A549 (cell line): Measurements from ENCODE around the gene WFIKKN1. TPM values are rescaled to one million over a fixed set of nuclear protein-coding genes. Genes with fewer than 3 reads are reported as not detected.

Source experiments
- ATAC-seq, 2 experiments: fragments of 200-7000 bp in 1 of 2; fragments of >200 bp in 1 of 2; cut with Nextera tagmentation in 1 of 2; cut with Tn5 transposase in 1 of 2; 3 replicates each; pipeline versions ENCODE4 v1.8.0 to v1.9.1; 2018 to 2020; ENCODE audit warnings: mild to moderate bottlenecking in 1 of 2, moderate library complexity in 1 of 2
- CTCF ChIA-PET: fragments of 300-600 bp; sonication (Branson Sonifier 250); formaldehyde crosslinking; extraction: SDS; loops from one replicate; lab custom pipeline; 2021; ENCODE audit warnings: antibody characterized with exemption, inconsistent platforms; lab: Yijun Ruan, JAX
- POLR2A ChIA-PET: fragments of 350-600 bp; formaldehyde crosslinking; extraction: SDS; loops from one replicate; lab custom pipeline; 2021; ENCODE audit warnings: antibody characterized with exemption, inconsistent platforms; lab: Yijun Ruan, JAX
- DNase-seq, 2 experiments: peaks; one replicate each; pipeline versions ENCODE4 v3.0.0 to v3.0.0-alpha.2; 2011 to 2016; ENCODE audit warnings: low read depth in 1 of 2, low spot score in 1 of 2
- FAIRE-seq: peaks from 2 replicates; lab custom pipeline; 2011; peaks lifted over from hg19 to GRCh38; lab: Jason Lieb, UNC
- H3K27ac ChIP-seq, 2 experiments: fragments of >200 bp; sonication (Bioruptor Twin); formaldehyde crosslinking; 3 replicates each; pipeline ENCODE4 v1.5.1; 2016 to 2017
- H3K4me1 ChIP-seq: fragments of >200 bp; sonication (Bioruptor Twin); formaldehyde crosslinking; 3 replicates; pipeline ENCODE4 v1.6.1; 2016
- H3K4me2 ChIP-seq: fragments of >200 bp; sonication (Bioruptor Twin); formaldehyde crosslinking; 3 replicates; pipeline ENCODE4 v1.6.1; 2016
- H3K4me3 ChIP-seq: fragments of >200 bp; sonication (Bioruptor Twin); formaldehyde crosslinking; 3 replicates; pipeline ENCODE4 v1.5.1; 2016
- H3K9me3 ChIP-seq: fragments of >200 bp; sonication (Bioruptor Twin); formaldehyde crosslinking; 3 replicates; pipeline ENCODE4 v1.6.1; 2016
- CEBPB ChIP-seq, 2 experiments: fragments of >200 bp in 1 of 2; sonication (Bioruptor Twin) in 1 of 2; formaldehyde crosslinking in 1 of 2; IDR thresholded peaks; 2 replicates each; pipeline ENCODE4 v1.6.1; 2012 to 2016
- CHD4 ChIP-seq: fragments of 200-600 bp; sonication (generic); IDR thresholded peaks from 2 replicates; pipeline ENCODE4 v1.6.1; 2016; ENCODE audit warnings: antibody characterized with exemption, mild to moderate bottlenecking, borderline replicate concordance
- CTCF ChIP-seq: fragments of >200 bp; sonication (Bioruptor Twin); formaldehyde crosslinking; IDR thresholded peaks from 3 replicates; pipeline ENCODE4 v1.5.1; 2016
- E2F6 ChIP-seq: IDR thresholded peaks from 2 replicates; pipeline ENCODE4 v1.6.1; 2012; ENCODE audit warnings: low read depth, borderline replicate concordance
- FOSB ChIP-seq: fragments of 250-450 bp; sonication (Bioruptor Pico); IDR thresholded peaks from 2 replicates; pipeline ENCODE4 v1.5.0; 2020; ENCODE audit warnings: mild to moderate bottlenecking, moderate library complexity
- FOSL2 ChIP-seq, 2 experiments: fragments of 450-650 bp in 1 of 2; fragments of >200 bp in 1 of 2; sonication (Bioruptor Twin) in 1 of 2; formaldehyde crosslinking; IDR thresholded peaks; 2 replicates each; pipeline versions ENCODE4 v1.5.0 to v1.6.1; 2016 to 2020; ENCODE audit warnings: mild to moderate bottlenecking in 1 of 2, moderate library complexity in 1 of 2
- GATA3 ChIP-seq: IDR thresholded peaks from 2 replicates; pipeline ENCODE4 v1.6.1; 2012; ENCODE audit warnings: borderline replicate concordance
- HDAC2 ChIP-seq: fragments of 200-600 bp; sonication (generic); IDR thresholded peaks from 2 replicates; pipeline ENCODE4 v1.6.1; 2016
- HEYL ChIP-seq: fragments of 250-450 bp; sonication (Bioruptor Pico); IDR thresholded peaks from 2 replicates; pipeline ENCODE4 v1.8.0; 2021; ENCODE audit warnings: mild to moderate bottlenecking, moderate library complexity
- HOXA7 ChIP-seq: fragments of 250-450 bp; sonication (Bioruptor Pico); IDR thresholded peaks from 2 replicates; pipeline ENCODE4 v1.5.0; 2020; ENCODE audit warnings: mild to moderate bottlenecking, moderate library complexity
- KDM1A ChIP-seq: fragments of 200-600 bp; sonication (generic); IDR thresholded peaks from 2 replicates; pipeline ENCODE4 v1.6.1; 2016; ENCODE audit warnings: low read depth, mild to moderate bottlenecking
- MAFK ChIP-seq: fragments of 450-650 bp; IDR thresholded peaks from 2 replicates; pipeline ENCODE4 v1.6.1; 2014; ENCODE audit not compliant: partially characterized antibody
- MAX ChIP-seq: IDR thresholded peaks from 2 replicates; pipeline ENCODE4 v1.6.1; 2012
- MAZ ChIP-seq: fragments of 150-350 bp; IDR thresholded peaks from 2 replicates; pipeline ENCODE4 v1.6.1; 2014; ENCODE audit warnings: antibody characterized with exemption, low read depth, low read length, borderline replicate concordance
- MYC ChIP-seq: IDR thresholded peaks from 2 replicates; pipeline ENCODE4 v1.6.1; 2012; ENCODE audit warnings: mild to moderate bottlenecking, inconsistent platforms, low read length, improper control_type of control experiment, borderline replicate concordance
- NPAS2 ChIP-seq: fragments of 250-450 bp; sonication (Bioruptor Pico); IDR thresholded peaks from 2 replicates; pipeline ENCODE4 v1.8.0; 2022; ENCODE audit warnings: mild to moderate bottlenecking, moderate library complexity, borderline replicate concordance
- NR3C1 ChIP-seq: fragments of >200 bp; sonication (Bioruptor Twin); formaldehyde crosslinking; IDR thresholded peaks from 3 replicates; pipeline ENCODE4 v1.6.1; 2017
- PBX3 ChIP-seq: IDR thresholded peaks from 2 replicates; pipeline ENCODE4 v1.6.1; 2012
- PHF8 ChIP-seq: fragments of 200-600 bp; sonication (generic); IDR thresholded peaks from 2 replicates; pipeline ENCODE4 v1.6.1; 2016; ENCODE audit warnings: low read depth, mild to moderate bottlenecking, antibody characterized with exemption, moderate library complexity, borderline replicate concordance
- POLR2A ChIP-seq: IDR thresholded peaks from 2 replicates; pipeline ENCODE4 v1.6.1; 2012; ENCODE audit warnings: mild to moderate bottlenecking, low read length
- RCOR1 ChIP-seq: fragments of 150-350 bp; IDR thresholded peaks from 2 replicates; pipeline ENCODE4 v1.6.1; 2014; ENCODE audit warnings: antibody characterized with exemption, low read length, low read depth
- RFX5 ChIP-seq: fragments of 450-650 bp; IDR thresholded peaks from 2 replicates; pipeline ENCODE4 v1.7.1; 2014; ENCODE audit warnings: antibody characterized with exemption, mild to moderate bottlenecking, moderate library complexity
- RNF2 ChIP-seq: fragments of 200-600 bp; sonication (generic); IDR thresholded peaks from 2 replicates; pipeline ENCODE4 v1.6.1; 2016; ENCODE audit warnings: low read depth, mild to moderate bottlenecking, antibody characterized with exemption, moderate library complexity, borderline replicate concordance
- SMC3 ChIP-seq: fragments of >200 bp; sonication (Bioruptor Twin); formaldehyde crosslinking; IDR thresholded peaks from 3 replicates; pipeline ENCODE4 v1.6.1; 2018; ENCODE audit warnings: inconsistent platforms
- SREBF2 ChIP-seq: fragments of 450-650 bp; IDR thresholded peaks from 2 replicates; pipeline ENCODE4 v1.6.1; 2014; ENCODE audit warnings: mild to moderate bottlenecking, moderate library complexity
- TFCP2L1 ChIP-seq: fragments of 250-450 bp; sonication (Bioruptor Pico); IDR thresholded peaks from 2 replicates; pipeline ENCODE4 v1.5.0; 2021; ENCODE audit warnings: mild to moderate bottlenecking
- TP53 ChIP-seq: fragments of 250-450 bp; sonication (Bioruptor Pico); IDR thresholded peaks from 2 replicates; pipeline ENCODE4 v1.5.0; 2021; ENCODE audit warnings: mild to moderate bottlenecking, moderate library complexity
- ZC3H11A ChIP-seq: fragments of 450-650 bp; IDR thresholded peaks from 2 replicates; pipeline ENCODE4 v1.6.1; 2014; ENCODE audit warnings: antibody characterized with exemption, mild to moderate bottlenecking
- ZFP36 ChIP-seq: fragments of 450-650 bp; IDR thresholded peaks from 2 replicates; pipeline ENCODE4 v1.6.1; 2014; ENCODE audit warnings: borderline replicate concordance; ENCODE audit not compliant: partially characterized antibody
- ZSCAN20 ChIP-seq: fragments of 250-450 bp; sonication (Bioruptor Pico); IDR thresholded peaks from 2 replicates; pipeline ENCODE4 v1.8.0; 2022; ENCODE audit warnings: mild to moderate bottlenecking, moderate library complexity
- WGBS: methylation state at CpG from one replicate; pipeline ENCODE4 v1.1.6; 2017; ENCODE audit errors: missing lambda C conversion rate; 5-methylcytosine and 5-hydroxymethylcytosine counted together
- polyA plus RNA-seq, 4 experiments: library from polyadenylated mRNA; depleted of rRNA in 3 of 4; stranded (reverse); fragments of >200 nt; fragmentation: RNase III in 1 of 4; extraction: RNeasy Plus Mini Kit Qiagen cat#74134 plus additional on column Dnase treatment in 1 of 4; gene quantifications; 2 replicates in 3 of 4; 3 replicates in 1 of 4; pipeline ENCODE4 v1.2.3, GENCODE V29; 2011 to 2017

The WFIKKN1 gene
- polyA plus RNA-seq, 2 of the 4 experiments (the other 2 are of a cell fraction): 0.05 to 0.23 TPM

GRCh38 chr16:647173-647902, 16.6 kb downstream of the WFIKKN1 start (continued):
- TF ChIP-seq MAX: no peak

- CTCF ChIA-PET: interaction anchor here (1.0 to 6.1 kb wide), 11 partner anchors 8 to 77 kb away, joined by 3 to 64 read pairs (median 4); partner anchors contain the start of gene METTL26
- DNase-seq (peak in 1 of 2 experiments; percentile 54), FAIRE-seq (no peak), ATAC-seq (peak in 1 of 2 experiments; percentile 3; a peak in 1 of 6 replicates)
- H3K4me3 ChIP-seq: peak overlapping the region; percentile 79
- 75% methylated on average over 17 of the region's 24 CpGs for WGBS
- POLR2A ChIA-PET: no interaction called here
- peak overlapping the region; percentile 93 for H3K4me2 ChIP-seq
- no peaks in the 10 kb centered on the region for H3K9me3 ChIP-seq
- peak overlapping the region; percentile 90 to 99 for H3K27ac ChIP-seq
- TF ChIP-seq CTCF: peak; percentile 38
- no peak for TF ChIP-seq ZSCAN20 (CRISPR knock-in tag)
- peaks cover 43% of the 10 kb centered on the region for H3K4me1 ChIP-seq
Measured at GRCh38 chr16:648071-648780, 17.4 kb downstream of the WFIKKN1 start.

GRCh38 chr16:648781-649589, 18.2 kb downstream of the WFIKKN1 start, which contains the start of gene WDR90:
TSS of gene WDR90 (plus strand) at chr16:649365. CDS start at chr16:649417, 52 bp downstream.
- peaks cover 43% of the 10 kb centered on the region for H3K4me1 ChIP-seq
- H3K27ac ChIP-seq: peak within 1 kb of the TSS; percentile 90 to 99
- FAIRE-seq (peak; percentile 46), ATAC-seq (peak; percentile 70 to 85), DNase-seq (peak; percentile 94)
- H3K4me3 ChIP-seq: peak within 1 kb of the TSS; percentile 79
- 22% methylated on average over 57 of the region's 91 CpGs for WGBS
- peak within 1 kb of the TSS; percentile 93 for H3K4me2 ChIP-seq
- no peaks in the 10 kb centered on the region for H3K9me3 ChIP-seq
- CTCF ChIA-PET: interaction anchor here (1.0 to 6.1 kb wide), 14 partner anchors 11 to 78 kb away, joined by 3 to 64 read pairs (median 4); partner anchors contain the start of genes METTL26, RHOT2 and STUB1
- POLR2A ChIA-PET: interaction anchor here (0.6 to 1.2 kb wide), 3 partner anchors 26 to 773 kb away, joined by 3 to 6 read pairs (median 3); partner anchors contain the start of gene RHBDL1
- TF ChIP-seq NR3C1 (no peak), RCOR1 (no peak), FOSL2 (IDR thresholded peaks at IDR 0.05) (no peak), FOSL2 (CRISPR knock-in tag; IDR thresholded peaks at IDR 0.05) (0 out of 2 replicates have a peak, but pooled peaks have one; percentile 10), POLR2A (peak; percentile 57), TFCP2L1 (CRISPR knock-in tag) (peak; percentile 58; the same call in 1 of the 2 replicates), CEBPB (IDR thresholded peaks at IDR 0.05) (no peak), CHD4 (no peak), HDAC2 (0 out of 2 replicates have a peak, but pooled peaks have one; percentile 46), PHF8 (peak; percentile 59), FOSB (CRISPR knock-in tag) (no peak), TP53 (CRISPR knock-in tag) (peak; percentile 96), MAZ (no peak), ZFP36 (no peak), NPAS2 (CRISPR knock-in tag) (peak; percentile 43; the same call in 1 of the 2 replicates), KDM1A (peak; percentile 15; the same call in 1 of the 2 replicates), HOXA7 (no peak), HEYL (peak; percentile 82), RFX5 (peak; percentile 94), ZC3H11A (no peak), E2F6 (peak; percentile 95), RNF2 (peak; percentile 92), GATA3 (no peak), SREBF2 (no peak), MAFK (no peak), MYC (no peak), SMC3 (no peak), PBX3 (peak; percentile 72)
